GM12873 (cell line): ENCODE measurements around the gene KRTAP5-4.

Experiments
- CTCF ChIP-seq: IDR thresholded peaks from 2 replicates; pipeline ENCODE4 v1.5.1; 2012; ENCODE audit warnings: low read depth, mild to moderate bottlenecking, moderate library complexity, low read length, control low read depth; ENCODE audit not compliant: insufficient read depth; ENCODE audit errors: missing control alignments

KRTAP5-4 gene

DNA sequence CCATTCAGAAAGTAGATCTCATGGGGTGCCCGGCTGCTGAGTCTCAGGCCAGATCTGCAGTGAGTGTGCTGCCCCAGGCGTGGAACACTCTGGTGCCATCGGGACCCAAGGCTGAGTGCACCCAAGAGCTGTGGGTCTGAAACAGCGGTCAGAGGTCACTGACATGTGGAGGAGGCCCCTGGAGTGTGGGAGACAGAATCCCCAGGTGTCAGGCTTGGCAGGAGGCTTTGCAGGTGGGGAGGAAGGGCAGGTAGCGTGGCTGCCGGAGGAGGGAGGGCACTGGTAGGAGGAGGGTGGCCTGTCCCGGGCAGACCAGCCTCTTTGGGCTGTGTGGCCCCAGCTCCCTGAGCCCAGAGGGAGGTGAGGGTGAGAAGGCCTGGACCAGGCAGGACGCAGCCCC is 43.4 kb upstream of the KRTAP5-4 start:
- no peak for TF ChIP-seq CTCF

GRCh38 chr11:1660111-1660867 is 38.4 kb upstream of the KRTAP5-4 start:
- TF ChIP-seq CTCF = no peak

GRCh38 chr11:1659506-1659905 is 37.6 kb upstream of the KRTAP5-4 start:
- TF ChIP-seq CTCF = no peak

GRCh38 chr11:1656670-1657069 is 34.7 kb upstream of the KRTAP5-4 start:
- TF ChIP-seq CTCF = no peak

DNA sequence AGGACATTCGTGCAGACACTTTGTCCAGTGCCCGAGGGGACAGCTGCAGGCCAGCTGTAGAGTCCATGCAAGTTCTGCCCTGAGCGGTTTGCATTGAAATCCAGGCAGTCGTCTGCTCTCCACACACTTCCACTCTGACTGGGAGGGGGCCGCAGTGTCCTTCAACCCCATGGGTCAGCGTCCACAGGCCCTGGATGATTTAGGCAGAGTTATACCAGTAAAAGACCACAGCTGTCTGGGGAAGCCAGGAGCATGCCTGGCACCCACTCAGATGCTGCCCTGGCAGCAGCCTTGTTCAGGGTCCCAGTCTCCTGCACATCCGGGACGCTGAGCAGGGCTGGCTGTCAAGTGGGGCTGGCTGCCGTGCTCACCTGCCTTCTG is 34.1 kb upstream of the KRTAP5-4 start:
- TF ChIP-seq CTCF = no peak

DNA sequence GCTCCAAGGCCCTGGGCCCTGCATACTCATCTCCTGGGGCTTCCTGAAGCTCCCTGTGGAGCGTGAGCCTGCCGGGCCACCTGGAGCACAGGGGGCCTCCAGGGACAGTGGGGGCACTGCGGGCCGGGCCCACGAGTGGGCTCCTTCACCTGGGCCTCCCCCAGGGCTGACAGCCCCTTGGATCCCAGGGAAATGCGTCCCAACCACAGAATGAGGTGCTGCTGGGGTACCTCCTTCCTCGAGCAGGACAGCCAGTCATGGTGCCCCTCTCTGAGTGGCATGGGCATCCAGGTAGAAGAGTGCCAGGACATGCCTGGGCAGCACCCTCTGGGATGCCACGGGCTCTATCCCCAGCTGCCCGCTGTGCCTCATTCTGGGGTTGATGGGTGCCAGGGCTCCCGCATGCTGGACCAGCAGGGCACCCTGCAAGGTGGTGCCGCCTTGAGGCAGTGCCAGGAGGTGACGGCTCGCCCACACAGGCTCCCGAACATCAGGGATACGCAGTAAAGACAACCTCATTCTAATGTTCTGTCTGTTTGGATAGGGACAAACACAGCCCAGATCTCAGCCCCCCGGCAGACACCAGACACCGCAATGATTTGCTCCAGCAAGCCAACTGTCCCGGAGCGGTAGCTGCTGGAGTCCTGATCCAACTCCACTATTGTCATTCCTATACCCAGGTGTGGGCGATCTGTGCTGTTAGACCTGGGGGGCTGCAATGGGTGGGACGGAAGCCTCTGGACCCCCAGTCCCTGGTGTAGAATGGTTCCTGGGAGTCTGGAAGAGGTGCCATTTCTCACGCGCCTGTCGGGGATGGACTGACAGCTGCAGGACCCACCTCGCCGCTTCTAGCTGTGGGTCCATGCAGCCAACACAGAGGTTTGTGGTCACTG is 33.5 kb upstream of the KRTAP5-4 start:
- TF ChIP-seq CTCF = no peak

GRCh38 chr11:1654388-1655167 is 32.6 kb upstream of the KRTAP5-4 start:
- TF ChIP-seq CTCF = no peak
